HCEC 1CT (cell line): Measurements from ENCODE around the gene EPHA4.
"Not testable (repeated sequence)": the region's sequence is repeated elsewhere in the genome, so short reads cannot be mapped to it uniquely, and the experiment has no call there.

Experiments used
- DNase-seq: peaks from one replicate; pipeline ENCODE4 v3.0.0-alpha.2; 2017

The EPHA4 gene

DNA sequence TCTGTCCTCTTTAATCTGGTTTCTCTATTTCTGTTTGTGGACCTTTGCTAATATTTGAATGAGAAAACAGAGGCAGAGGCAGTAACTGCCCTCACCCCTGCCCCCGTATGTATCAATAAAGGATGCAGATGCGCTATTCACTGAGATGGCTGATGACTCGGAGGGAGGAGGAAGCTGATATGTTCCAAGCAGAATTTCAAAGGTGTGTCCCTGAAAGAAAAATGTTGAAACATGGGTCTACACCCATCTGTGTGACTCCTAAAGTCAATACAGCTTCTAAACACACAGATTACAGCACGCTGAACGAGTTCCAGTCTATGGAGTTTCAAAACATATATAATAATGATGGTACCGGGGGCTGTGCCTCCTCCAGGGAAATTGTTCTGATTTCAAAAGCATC, 38.8 kb downstream of the EPHA4 start:
- DNase-seq = no peak

DNA sequence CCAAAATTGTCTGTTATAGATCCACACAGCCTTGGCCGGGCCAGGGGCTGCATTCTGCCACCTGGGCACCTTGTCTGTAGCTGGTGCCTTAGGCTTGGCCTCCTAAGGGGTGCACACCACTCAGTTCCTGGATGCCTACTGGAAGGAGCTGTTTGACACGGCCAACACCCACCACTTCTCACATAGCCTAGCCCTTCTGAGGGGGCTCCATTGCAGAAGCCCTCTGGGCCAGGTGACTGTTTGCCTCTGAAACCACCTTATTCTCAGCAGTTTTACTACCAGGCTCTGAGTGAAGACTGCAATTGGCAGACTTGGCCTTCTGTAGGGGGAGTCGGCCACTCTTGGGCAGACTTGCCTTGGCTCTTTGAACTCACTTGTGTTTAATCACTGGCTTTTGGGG, 39.5 kb downstream of the EPHA4 start:
- no peak for DNase-seq

GRCh38 chr2:221530653-221531037, 41.5 kb downstream of the EPHA4 start:
- no peak for DNase-seq

DNA sequence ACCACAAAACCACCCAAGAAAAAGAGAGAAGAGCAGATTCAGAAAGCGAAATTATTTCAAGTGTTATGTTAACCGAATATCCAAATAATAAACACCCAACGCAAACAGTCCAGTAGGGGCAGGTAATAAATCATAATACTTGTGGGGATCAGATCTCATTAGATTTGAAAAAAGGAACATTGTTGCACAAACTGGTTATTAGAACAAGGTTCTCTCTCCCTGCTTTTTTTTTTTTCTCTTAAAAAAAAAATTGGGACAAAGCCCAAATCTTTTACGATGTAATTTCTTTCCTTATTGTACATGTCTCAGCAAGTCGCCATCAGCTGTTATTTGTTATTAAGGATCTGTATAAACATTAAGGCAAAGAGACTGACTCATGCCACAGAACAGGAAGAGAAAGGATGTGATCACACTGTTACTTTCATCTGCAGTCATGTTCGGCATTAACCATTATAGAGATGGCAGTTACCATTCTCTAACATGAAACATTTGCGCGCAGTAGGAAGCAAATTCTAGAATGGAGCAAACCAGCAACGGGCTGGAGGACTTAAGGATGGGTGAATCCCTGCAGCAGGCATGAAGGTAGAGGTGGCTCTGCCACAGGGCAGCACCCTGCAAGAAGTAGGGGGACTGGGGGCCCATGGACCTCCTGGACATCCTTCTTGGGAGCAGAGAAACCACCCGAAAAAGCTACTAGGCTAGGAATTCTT, 42.0 kb downstream of the EPHA4 start:
- DNase-seq = peak; percentile 86

GRCh38 chr2:221529177-221529942, 42.7 kb downstream of the EPHA4 start:
- no peak for DNase-seq

DNA sequence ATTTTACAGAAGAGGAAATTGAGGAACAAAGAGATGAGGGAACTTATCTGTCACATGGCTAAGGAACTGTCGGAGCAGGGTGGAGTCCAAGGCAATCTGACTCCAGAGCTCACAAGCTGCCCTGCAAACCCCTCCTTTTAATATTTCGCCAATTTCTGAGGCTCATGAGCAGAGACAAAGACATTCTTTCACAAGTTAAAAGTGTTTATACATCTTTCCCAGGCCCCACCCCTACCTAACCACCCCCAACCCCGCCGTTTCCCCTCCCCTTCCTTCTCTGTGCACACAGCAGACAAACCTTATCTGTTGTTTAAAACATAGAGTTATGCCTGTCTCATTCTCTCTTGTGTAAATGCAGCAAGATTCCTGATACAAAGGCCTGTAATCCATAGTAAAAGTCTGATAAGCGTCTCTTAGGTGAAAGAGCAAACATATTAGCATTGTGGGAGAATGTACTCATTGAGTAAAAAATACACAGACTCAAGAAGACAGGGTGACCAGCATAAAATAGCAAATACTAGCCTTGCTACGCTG, 44.3 kb downstream of the EPHA4 start:
- DNase-seq = no peak

- DNase-seq = no peak
Observed at GRCh38 chr2:221524158-221524557, 47.9 kb downstream of the EPHA4 start.

GRCh38 chr2:221521233-221521845, 50.8 kb downstream of the EPHA4 start:
- no peak for DNase-seq

- DNase-seq = no peak
Observed at GRCh38 chr2:221518935-221519625, 53.0 kb downstream of the EPHA4 start.

DNA sequence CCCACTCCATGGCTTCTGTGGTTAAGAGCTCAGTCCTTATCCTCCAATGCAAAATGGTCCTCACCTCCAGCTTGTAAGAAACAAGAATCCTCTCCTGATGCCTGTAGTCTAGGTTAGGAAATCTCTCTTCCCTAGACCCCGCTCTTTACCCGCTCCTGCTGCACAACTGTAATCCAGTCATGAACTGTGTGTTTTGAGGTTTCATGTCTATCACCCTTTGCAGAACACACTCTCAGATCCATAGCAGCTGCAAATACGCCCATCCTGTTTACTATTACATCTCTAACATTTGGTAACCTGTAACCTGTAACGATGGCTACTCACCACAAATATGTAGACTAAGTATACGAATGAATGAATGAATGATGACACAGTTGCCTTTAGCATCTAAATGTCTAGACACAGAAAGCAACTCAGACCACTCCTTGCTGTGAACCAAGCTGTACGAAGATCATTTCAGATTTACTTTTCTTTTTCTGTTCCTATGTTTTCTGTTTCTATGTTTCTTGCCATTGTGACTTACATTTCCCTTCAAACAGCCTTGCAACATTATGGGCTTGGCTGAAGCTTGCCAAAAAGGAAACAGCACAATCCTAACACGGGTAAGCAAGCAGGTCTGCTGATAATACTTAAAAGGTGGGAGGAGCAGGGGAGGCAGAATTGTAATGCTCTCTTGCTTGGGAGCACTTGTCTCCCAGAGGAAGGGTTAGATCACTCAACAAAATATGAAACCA, 53.7 kb downstream of the EPHA4 start:
- peak; percentile 54 for DNase-seq

DNA sequence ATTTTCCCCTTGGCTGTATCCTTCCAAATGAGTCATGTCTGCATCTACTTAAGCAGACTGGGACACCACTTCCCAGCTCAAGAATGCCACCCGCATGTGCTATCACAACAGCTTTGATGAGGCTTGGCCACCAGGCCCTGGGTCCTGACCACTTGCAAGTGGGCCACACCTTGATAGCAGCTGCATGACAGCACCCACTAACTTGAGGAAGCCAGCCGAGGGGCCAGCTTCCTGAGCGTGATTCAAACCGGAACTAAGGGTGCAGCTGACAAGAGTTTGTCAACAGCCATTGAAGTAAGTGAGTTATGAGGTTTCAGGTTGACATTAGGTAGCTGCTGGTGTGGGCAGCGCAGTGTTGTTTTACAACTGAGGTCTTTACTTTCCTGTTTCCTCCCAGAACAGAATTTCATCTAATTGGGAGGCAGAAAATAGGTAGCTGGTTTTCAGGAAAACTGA, 54.4 kb downstream of the EPHA4 start:
- peak; percentile 65 for DNase-seq

DNA sequence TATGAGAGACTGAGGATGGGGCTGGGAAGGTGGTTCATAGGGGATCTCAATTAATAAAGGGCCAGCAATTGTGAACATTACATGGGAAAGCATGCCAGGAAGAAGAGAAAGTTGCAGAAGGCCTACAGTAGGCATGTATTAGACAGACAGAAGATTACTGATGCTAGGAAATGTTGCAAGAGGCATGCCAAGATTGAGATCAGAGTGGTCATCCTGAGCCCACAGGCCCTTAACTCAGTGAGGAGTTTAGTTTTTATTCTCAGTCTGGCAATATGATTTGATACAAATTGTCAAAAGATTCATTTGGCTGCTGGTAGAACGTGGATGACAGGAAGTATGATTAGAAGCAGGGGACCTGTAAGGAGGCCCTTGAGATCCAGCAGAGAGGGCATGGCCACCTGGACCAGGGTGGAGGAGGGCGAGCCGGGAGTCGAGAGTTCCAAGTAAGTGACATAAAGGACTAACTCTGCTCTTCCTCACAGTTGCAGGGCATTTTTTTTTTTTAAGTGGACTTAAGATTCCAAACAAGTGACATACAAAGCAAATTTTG, 54.9 kb downstream of the EPHA4 start:
- no peak for DNase-seq

DNA sequence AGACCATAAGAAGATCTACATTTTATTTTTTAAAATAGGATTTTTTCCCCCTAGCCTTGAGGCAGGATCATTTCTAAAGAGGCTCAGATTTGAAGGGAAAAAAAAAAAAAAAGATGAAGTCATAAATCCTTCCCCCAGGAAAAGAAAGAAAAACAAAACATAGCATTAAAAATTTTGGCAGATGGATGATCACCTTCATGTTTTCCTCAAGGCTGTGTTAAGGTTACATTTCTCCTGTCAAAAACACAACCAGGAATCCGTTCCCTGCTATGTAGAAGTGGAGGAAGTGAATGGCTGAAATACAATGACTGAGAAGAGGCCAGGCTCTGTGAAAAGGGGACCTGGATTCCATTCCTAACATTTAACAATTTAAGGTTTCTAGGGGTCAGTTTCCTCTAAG, 56.2 kb downstream of the EPHA4 start:
- no peak for DNase-seq

DNA sequence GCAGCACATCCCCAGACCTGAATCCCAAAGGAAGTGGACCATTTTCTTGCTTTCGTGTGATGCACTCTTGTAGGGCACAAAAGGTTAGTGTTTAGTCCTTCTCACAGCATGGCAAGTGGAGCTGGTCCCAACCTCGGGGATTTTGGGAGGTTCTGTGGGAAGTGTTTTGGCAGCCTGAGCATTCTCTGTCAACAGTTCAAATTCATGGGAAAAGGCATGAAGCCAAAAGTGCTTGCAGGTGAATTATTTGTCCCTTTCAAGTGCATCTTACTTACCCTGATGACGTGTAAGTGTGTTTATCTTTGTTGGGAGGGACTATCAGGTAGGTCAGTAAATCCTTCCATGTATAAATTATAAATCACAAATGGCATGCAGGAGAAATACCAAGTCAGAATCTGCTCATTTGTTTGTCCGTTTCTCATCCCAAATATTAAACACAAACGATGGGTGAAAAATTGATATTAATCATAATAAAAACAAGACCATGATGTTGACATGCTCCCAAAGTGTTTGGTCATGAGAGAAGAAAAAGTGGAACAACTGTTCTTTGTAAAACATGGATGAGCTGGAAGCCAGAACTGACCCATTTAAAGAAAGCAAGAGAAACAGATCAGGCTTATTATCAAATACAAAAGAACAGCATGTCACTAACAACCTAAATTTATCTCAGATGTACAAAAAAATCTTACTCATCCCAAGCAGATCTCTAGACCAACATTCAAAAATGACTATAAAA, 57.6 kb downstream of the EPHA4 start:
- DNase-seq = no peak

- no peak for DNase-seq
Observed at GRCh38 chr2:221513232-221513631, 58.9 kb downstream of the EPHA4 start.

GRCh38 chr2:221511325-221511724, 60.8 kb downstream of the EPHA4 start:
- DNase-seq = not testable (repeated sequence)

GRCh38 chr2:221506469-221506868, 65.6 kb downstream of the EPHA4 start:
- DNase-seq = no peak

DNA sequence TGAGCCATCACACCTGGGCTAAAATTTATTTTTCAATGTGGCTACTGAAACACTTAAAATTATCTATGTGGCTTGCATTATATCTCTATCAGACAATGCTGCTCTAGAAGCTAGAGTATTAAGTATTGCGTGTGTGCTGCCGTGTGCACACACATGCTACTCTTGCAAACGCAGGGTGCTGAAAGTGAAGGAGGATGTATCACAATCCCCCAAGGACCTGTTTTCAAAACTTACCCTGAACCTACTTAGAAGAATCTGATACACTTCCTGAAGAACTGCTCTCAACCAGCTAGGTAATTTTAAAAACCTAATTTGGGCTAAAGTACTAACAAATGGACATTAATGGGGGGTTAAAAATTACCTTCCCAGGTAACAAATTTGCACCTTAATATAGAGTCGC, 66.5 kb downstream of the EPHA4 start:
- DNase-seq = no peak

- DNase-seq = no peak
Observed at GRCh38 chr2:221504905-221505304, 67.2 kb downstream of the EPHA4 start.

DNA sequence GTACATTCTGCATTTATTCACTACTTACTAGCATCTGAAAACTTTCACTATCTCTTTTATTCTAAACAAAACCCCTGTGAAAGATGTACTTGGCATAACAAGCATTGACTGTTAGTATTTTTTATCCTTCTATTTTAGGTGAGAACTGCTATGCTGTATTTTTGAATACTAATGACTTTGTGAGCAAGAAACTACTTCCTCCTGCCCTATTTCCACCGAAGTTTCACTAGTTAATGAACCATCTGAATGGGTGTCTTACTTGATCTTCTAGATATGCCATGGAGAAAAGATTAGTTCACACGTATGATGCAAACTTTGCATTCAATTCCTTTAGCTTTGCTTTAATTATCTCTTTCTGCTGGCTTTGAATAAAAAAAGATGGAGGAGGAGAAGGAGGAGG, 68.1 kb downstream of the EPHA4 start:
- DNase-seq = no peak

GRCh38 chr2:221502270-221503010, 69.7 kb downstream of the EPHA4 start:
- peak; percentile 80 for DNase-seq
